Thymus (tissue), 11 donors: ENCODE results near the gene PTCD1. TPM values are rescaled to one million over a fixed set of nuclear protein-coding genes. Genes with fewer than 3 reads are reported as not detected.

Source experiments
- DNase-seq, 9 donors: peaks; one replicate each; pipeline ENCODE4 v3.0.0-alpha.2; 2013; ENCODE audit warnings: low spot score in 9 of 9, low read depth in 6 of 9, missing footprints in 1 of 9
- H3K27ac ChIP-seq, 2 donors: one replicate each; pipeline ENCODE4 v1.5.1; 2013; ENCODE audit warnings: control low read depth in 1 of 2, low read depth in 1 of 2, low read length in 1 of 2, mild to moderate bottlenecking in 1 of 2, moderate library complexity in 1 of 2
- H3K27me3 ChIP-seq, 2 donors: one replicate each; pipeline ENCODE4 v1.5.1; 2013; ENCODE audit warnings: low read length in 1 of 2; ENCODE audit not compliant: control insufficient read depth in 2 of 2, insufficient read depth in 1 of 2
- H3K36me3 ChIP-seq, 2 donors: one replicate each; pipeline ENCODE4 v1.5.1; 2013; ENCODE audit warnings: low read length in 1 of 2, mild to moderate bottlenecking in 1 of 2, moderate library complexity in 1 of 2; ENCODE audit not compliant: control insufficient read depth in 2 of 2, insufficient read depth in 2 of 2
- H3K4me1 ChIP-seq, 2 donors: one replicate each; pipeline ENCODE4 v1.5.1; 2013; ENCODE audit warnings: low read length in 2 of 2; ENCODE audit not compliant: control insufficient read depth in 2 of 2, insufficient read depth in 2 of 2
- H3K4me3 ChIP-seq, 2 donors: one replicate each; pipeline ENCODE4 v1.5.1; 2013; ENCODE audit warnings: low read length in 2 of 2, control low read depth in 1 of 2, mild to moderate bottlenecking in 1 of 2
- H3K9me3 ChIP-seq, 2 donors: one replicate each; pipeline ENCODE4 v1.5.1; 2013; ENCODE audit warnings: low read length in 1 of 2, mild to moderate bottlenecking in 1 of 2; ENCODE audit not compliant: control insufficient read depth in 2 of 2, insufficient read depth in 1 of 2
- WGBS: extraction: QIAGEN DNeasy Blood & Tissue Kit; methylation state at CpG from one replicate; pipeline ENCODE4 v1.1.7; 2013; 5-methylcytosine and 5-hydroxymethylcytosine counted together
- polyA plus RNA-seq: library from polyadenylated mRNA; stranded (reverse); fragments of 200-250 nt; gene quantifications from one replicate; pipeline ENCODE4 v1.2.3, GENCODE V29; 2013
- total RNA-seq: library from RNA; stranded (reverse); fragments of 120-200 nt; gene quantifications from one replicate; pipeline ENCODE4 v1.2.4, GENCODE V29; 2013
- donor health status: healthy.

Gene PTCD1
- total and polyA plus RNA-seq, 2 donors = 2.8 TPM

DNA sequence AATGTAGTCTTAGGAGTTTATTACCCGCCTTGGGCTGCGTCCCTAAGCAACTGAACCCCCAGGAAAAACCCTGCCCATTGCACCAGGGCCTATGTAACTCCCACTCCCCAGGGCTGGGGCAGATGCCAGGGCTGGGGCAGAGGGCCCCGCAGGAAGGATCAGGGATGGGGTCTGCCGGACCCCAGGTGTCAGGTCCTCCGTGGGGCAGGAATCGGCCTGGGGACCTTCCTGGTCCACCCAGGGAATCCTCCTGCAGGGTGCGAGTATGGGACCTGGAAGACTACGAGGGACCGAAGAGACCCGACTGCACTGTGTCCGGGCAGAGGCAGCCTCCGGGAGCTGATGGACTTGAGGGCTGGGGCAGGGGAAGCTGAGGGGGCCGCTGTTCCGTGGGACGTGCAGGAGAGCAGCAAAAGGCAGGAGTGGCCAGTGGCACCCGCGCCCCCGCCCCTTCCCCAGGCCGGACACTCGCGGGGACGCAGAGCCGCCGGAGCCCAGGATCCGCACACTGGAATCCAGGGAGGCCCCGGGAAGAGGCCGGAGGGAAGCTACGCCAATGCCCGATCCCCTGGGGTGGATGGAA is 29.8 kb upstream of the PTCD1 start:
- H3K9me3 ChIP-seq = peaks cover 0 to 5% of the 10 kb centered on the region in 2 donors
- 93% methylated on average over 29 of the region's 29 CpGs for WGBS
- peaks cover 4 to 23% of the 10 kb centered on the region in 2 donors for H3K27me3 ChIP-seq
- no peak overlapping the region for H3K4me3 ChIP-seq
- H3K36me3 ChIP-seq = peaks cover 0 to 8% of the 10 kb centered on the region in 2 donors
- no peak overlapping the region for H3K27ac ChIP-seq
- H3K4me1 ChIP-seq = peaks cover 11 to 19% of the 10 kb centered on the region in 2 donors
- no peak for DNase-seq

DNA sequence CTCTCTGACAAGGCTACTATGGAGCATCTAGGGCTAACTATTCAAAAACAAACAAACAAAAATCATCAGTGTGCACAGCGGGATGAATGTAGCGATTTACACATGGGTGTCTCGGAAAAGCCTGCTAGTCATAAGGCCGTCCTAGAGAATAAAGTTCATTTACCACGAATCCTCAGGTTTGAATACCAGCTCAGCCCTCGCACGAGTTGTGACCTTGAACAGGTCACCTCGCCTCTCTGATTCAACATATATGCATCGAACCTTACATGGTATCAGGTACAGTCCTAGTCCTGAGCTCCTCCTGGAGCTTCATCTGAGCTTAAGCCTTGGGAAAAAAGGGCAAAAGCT is 26.8 kb upstream of the PTCD1 start:
- peaks cover 0 to 5% of the 10 kb centered on the region in 2 donors for H3K9me3 ChIP-seq
- peaks cover 11 to 12% of the 10 kb centered on the region in 2 donors for H3K4me1 ChIP-seq
- WGBS = 9% methylated on average over 9 of the region's 9 CpGs
- peaks cover 4 to 21% of the 10 kb centered on the region in 2 donors for H3K27me3 ChIP-seq
- peak overlapping the region in 1 of 2 donors; percentile 63 for H3K27ac ChIP-seq
- no peak for DNase-seq
- H3K4me3 ChIP-seq = peak overlapping the region; percentile 54 to 94
- peaks cover 8 to 19% of the 10 kb centered on the region in 2 donors for H3K36me3 ChIP-seq

DNA sequence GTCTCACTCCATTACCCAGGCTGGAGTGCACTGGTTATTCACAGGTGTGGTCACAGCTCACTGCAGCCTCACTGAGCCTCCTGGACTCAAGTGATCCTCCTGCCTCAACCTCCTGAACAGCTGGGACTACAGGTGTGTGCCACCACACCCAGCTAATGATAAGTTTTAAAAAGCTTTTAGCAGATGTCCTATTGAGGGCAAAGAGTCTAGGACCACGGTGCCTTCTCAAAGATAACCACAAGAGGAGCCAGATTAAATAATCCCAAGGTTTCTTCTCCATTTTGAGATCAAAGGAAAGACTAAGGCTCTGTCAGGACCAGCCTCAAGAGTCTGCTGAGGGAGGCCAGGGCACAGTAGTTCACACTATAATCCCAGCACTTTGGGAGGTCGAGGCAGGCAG is 22.6 kb upstream of the PTCD1 start:
- H3K27me3 ChIP-seq = no peaks in the 10 kb centered on the region
- H3K4me3 ChIP-seq = no peak overlapping the region
- peaks cover 9% of the 10 kb centered on the region in 2 donors for H3K4me1 ChIP-seq
- H3K9me3 ChIP-seq = peaks cover 0 to 5% of the 10 kb centered on the region in 2 donors
- H3K27ac ChIP-seq = no peak overlapping the region
- DNase-seq = no peak
- H3K36me3 ChIP-seq = peaks cover 49 to 60% of the 10 kb centered on the region in 2 donors
- WGBS = 95% methylated on average over 2 of the region's 2 CpGs

DNA sequence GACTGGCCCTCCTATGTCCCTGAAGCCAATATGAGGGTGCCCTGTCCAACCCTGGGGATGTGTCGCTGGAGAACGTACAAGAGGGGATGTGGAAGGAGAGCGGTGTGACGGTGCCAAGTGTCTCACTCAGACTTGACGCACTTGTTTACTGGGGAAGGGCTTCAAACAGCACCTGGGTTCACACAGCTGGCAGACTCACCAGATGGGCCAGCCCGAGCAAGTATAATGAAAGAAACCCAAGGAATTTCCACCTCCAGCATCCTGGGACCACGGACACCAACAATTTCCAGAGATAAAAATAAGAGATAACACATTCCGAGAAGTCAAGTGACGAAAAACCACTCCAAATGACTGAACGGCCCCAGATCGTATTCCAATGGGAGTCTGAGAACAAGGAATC is 22.1 kb upstream of the PTCD1 start:
- WGBS = 95% methylated on average over 11 of the region's 11 CpGs
- no peak for DNase-seq
- Histone ChIP-seq H3K36me3 (peaks cover 55 to 65% of the 10 kb centered on the region in 2 donors), H3K27ac (no peak overlapping the region), H3K4me3 (no peak overlapping the region), H3K27me3 (no peaks in the 10 kb centered on the region), H3K9me3 (no peaks in the 10 kb centered on the region), H3K4me1 (peaks cover 8 to 9% of the 10 kb centered on the region in 2 donors)

DNA sequence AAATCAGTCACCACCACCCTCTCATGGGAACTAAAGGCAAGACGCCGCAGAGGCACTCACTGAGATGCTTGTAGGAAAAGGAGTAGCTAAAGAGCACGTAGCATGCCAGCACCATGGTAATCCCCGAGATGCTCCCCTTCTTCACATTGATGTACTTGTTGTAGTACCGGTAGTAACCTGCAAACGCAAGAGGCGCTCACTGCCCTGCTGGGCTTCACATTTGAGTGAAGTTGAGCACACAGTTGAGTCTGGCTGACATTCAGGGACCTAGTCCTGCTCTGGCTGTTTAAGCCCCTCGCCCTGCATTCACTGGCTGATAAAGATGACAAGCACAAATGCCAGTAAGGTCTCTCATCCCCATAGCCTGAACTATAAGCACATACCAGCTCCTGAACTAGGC is 20.5 kb upstream of the PTCD1 start:
- WGBS = 97% methylated on average over 8 of the region's 8 CpGs
- Histone ChIP-seq H3K36me3 (peaks cover 69 to 78% of the 10 kb centered on the region in 2 donors), H3K4me3 (no peak overlapping the region), H3K27ac (no peak overlapping the region), H3K9me3 (no peaks in the 10 kb centered on the region), H3K27me3 (no peaks in the 10 kb centered on the region), H3K4me1 (peaks cover 0 to 3% of the 10 kb centered on the region in 2 donors)
- peak in 1 of 9 donors; percentile 28 for DNase-seq

DNA sequence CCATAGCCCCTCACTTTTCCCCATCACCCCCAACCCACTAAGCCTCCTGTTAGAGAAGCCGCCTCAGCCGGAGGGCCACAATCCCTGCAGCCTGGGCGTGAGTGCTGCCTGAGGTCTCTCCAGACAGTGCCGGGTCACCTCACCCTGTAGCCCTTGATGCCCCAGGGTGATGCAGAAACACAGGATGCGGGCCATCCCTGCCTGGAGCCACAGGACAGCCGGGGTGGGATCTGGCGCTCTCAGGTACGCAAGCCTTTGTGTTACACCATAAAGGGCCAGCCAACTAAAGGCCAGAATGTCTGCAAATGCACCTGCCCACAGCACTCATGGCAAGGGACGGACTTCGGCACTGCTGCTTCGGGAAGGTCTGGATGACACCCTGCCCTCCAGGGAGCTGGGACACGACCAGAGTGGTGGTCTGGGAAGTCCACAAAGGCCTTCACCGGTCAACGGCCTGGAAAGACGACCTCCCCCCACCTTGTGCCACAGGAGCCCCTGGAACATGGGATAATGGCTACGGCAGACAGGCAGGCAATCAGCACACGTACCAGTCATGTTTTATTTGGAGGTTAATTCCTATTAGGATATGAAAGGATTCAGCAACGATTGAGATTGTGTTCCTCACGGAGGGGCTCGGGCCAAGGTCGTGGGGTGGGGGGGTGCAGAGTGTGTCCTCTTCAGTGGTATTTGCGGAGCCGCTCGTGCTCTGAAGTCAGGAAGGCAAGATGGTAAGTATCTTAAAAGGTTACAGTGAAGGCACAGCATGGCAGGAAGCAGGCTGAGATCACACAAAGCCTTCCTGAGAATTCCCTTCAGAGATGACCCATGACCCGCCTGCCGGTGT is 19.3 kb upstream of the PTCD1 start:
- H3K27ac ChIP-seq = no peak overlapping the region
- H3K9me3 ChIP-seq = no peaks in the 10 kb centered on the region
- H3K4me1 ChIP-seq = peaks cover 0 to 3% of the 10 kb centered on the region in 2 donors
- no peak overlapping the region for H3K4me3 ChIP-seq
- WGBS = 98% methylated on average over 26 of the region's 26 CpGs
- DNase-seq = no peak
- H3K27me3 ChIP-seq = no peaks in the 10 kb centered on the region
- H3K36me3 ChIP-seq = peaks cover 78% of the 10 kb centered on the region in 2 donors

DNA sequence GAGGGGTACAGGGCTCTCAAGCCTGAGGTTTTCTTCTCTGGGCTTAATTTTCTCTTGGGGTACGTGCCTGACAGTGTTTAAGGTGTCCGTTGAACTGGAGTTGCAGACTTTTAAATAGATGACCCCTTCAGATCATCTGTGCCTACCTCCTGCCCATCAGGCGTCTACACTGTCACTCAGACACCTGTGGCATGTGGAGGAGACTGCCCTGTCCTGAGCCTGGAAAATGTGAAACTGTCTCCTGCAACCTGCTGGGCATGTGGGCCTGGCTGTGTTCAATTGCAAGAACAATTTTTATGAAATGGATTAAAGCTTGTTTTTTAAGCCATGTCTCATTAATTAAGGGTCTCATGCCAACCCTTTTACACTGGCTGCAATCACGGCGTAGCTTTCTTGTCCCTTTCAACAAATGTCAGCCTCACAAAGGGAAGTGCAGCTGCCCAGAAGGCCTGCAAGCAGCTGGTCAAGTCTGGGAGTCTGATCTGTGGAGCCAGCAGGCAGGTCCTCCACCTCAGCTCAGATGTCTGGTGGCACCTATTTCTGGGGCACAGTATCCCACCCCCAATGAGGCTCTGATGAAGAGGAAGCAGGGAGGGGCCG is 18.6 kb upstream of the PTCD1 start:
- Histone ChIP-seq H3K27me3 (no peaks in the 10 kb centered on the region), H3K9me3 (no peaks in the 10 kb centered on the region), H3K4me1 (peaks cover 0 to 3% of the 10 kb centered on the region in 2 donors), H3K27ac (no peak overlapping the region), H3K36me3 (peaks cover 81 to 83% of the 10 kb centered on the region in 2 donors), H3K4me3 (no peak overlapping the region)
- DNase-seq = no peak
- WGBS = 98% methylated on average over 6 of the region's 6 CpGs

DNA sequence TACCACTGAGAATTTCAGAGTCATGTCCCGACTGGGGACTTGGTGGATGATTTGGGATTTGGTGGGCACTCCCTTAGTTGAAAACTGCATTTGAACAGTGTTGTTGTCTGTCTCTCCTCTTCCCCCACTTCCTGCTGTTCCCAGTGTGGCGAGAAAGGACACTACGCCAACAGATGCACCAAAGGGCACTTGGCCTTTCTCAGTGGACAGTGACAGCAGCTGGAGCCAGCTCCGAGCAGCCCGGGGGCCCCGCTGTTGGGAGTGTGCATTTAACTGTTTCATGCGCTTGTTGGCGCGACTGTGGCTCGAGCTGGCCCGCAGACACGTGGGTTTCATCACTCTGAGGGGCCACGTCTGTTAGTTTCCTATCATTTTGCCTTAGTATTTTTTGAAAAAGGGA is 17.7 kb upstream of the PTCD1 start:
- H3K9me3 ChIP-seq = no peaks in the 10 kb centered on the region
- H3K27me3 ChIP-seq = no peaks in the 10 kb centered on the region
- H3K36me3 ChIP-seq = peaks cover 89% of the 10 kb centered on the region in 2 donors
- DNase-seq = no peak
- peaks cover 0 to 3% of the 10 kb centered on the region in 2 donors for H3K4me1 ChIP-seq
- 95% methylated on average over 13 of the region's 13 CpGs for WGBS
- H3K4me3 ChIP-seq = no peak overlapping the region
- H3K27ac ChIP-seq = no peak overlapping the region

DNA sequence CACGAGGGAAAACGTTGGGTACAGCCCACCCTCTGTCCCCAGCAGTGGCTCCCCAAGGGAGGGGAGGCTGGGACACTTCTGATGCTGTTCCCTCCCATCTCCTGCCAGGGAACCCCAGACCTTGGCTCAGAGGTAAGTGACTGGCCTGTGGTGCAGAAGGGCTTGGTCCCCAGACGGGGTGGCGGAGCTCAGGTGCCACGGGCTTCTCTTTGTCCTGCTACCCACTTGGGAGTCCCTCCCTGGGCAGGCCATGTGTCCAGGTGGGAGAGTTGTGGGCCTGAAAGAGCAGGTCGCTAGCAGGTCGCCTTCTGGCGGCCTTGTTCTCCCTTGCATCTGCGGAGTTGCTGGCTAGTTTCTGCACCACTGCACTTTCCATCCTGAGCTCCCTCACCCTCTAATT is 17.3 kb upstream of the PTCD1 start:
- Histone ChIP-seq H3K27ac (no peak overlapping the region), H3K9me3 (no peaks in the 10 kb centered on the region), H3K4me1 (peaks cover 0 to 2% of the 10 kb centered on the region in 2 donors), H3K4me3 (no peak overlapping the region), H3K36me3 (peaks cover 91 to 92% of the 10 kb centered on the region in 2 donors), H3K27me3 (no peaks in the 10 kb centered on the region)
- 93% methylated on average over 9 of the region's 9 CpGs for WGBS
- no peak for DNase-seq
